Coronary artery (tissue), 2 donors: ENCODE measurements around the gene TMEM212.
A peak's percentile ranks its signal among the peaks of the same experiment; 100 is the strongest.

Experiments
- DNase-seq: peaks from one replicate; pipeline ENCODE4 v3.0.0-alpha.2; 2017; ENCODE audit warnings: low spot score
- H3K27ac ChIP-seq, 2 donors: fragments of 200-600 bp; sonication (generic); one replicate each; pipeline ENCODE4 v1.5.1; 2016 to 2019
- H3K4me3 ChIP-seq: fragments of 200-600 bp; sonication (generic); 2 replicates; pipeline ENCODE4 v1.5.1; 2016; ENCODE audit warnings: mild to moderate bottlenecking, moderate library complexity
- TF ChIP-seq, protein P1 (sequence below): fragments of 200-600 bp; sonication (generic); IDR thresholded peaks from one replicate; pipeline ENCODE4 v1.5.1; 2019; ENCODE audit warnings: antibody characterized with exemption

Gene TMEM212

DNA sequence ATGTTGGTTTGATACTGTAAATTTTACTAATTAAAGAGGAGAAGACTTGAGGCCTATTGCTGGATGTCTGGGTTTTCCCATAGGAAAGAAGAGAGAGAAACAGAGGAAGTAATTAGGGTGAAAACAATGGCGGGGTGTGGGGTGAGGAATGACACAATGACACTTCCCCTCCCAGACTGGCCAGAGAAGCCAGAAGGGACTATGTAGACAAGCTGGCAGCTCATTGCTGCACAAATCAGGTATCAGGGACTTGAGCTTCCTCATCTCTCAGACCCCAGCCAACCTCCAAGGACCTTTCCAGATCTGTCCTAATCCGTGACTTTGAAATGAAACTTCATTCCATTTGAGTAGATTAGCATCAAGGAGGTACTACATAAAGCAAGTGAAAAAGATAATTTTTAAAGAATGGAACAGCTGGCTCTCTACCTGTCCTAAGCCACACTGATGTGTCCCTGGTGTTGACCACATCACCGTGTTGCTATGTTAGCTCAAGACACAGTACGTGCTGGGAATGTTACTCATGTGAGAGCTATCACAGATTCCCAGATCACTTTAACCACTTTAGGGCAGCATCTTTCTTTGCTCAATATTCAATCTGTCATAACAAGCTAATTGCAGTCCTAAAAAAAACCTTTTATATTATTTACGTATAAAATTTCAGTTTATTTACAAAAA is 22.2 kb downstream of the TMEM212 start:
- H3K4me3 ChIP-seq = no peak overlapping the region
- no peak overlapping the region for H3K27ac ChIP-seq
- TF ChIP-seq, protein P1, sequence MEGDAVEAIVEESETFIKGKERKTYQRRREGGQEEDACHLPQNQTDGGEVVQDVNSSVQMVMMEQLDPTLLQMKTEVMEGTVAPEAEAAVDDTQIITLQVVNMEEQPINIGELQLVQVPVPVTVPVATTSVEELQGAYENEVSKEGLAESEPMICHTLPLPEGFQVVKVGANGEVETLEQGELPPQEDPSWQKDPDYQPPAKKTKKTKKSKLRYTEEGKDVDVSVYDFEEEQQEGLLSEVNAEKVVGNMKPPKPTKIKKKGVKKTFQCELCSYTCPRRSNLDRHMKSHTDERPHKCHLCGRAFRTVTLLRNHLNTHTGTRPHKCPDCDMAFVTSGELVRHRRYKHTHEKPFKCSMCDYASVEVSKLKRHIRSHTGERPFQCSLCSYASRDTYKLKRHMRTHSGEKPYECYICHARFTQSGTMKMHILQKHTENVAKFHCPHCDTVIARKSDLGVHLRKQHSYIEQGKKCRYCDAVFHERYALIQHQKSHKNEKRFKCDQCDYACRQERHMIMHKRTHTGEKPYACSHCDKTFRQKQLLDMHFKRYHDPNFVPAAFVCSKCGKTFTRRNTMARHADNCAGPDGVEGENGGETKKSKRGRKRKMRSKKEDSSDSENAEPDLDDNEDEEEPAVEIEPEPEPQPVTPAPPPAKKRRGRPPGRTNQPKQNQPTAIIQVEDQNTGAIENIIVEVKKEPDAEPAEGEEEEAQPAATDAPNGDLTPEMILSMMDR = no peak
- no peak for DNase-seq

DNA sequence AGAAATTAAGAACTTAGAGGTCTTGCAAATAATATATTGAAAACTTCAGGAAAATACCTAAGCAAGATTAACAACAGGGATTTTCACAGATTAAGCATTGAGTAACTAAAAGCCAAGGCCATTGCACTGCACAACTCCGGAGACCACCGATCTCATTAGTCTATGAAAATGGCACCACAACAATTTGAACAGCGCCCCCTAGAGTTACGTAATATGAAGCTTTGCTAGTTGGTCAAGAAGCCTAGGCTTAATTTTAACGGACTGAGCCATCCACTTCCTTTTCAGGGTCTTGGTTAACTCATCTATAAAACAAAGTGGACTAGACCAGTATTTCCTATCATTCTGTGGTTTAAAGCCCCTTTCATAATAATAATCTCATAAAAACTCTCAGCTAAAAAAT is 24.8 kb downstream of the TMEM212 start:
- no peak overlapping the region for H3K4me3 ChIP-seq
- DNase-seq = no peak

GRCh38 chr3:171871392-171872274 is 28.5 kb downstream of the TMEM212 start:
- Histone ChIP-seq H3K4me3 (no peak overlapping the region), H3K27ac (no peak overlapping the region)
- DNase-seq = no peak
- TF ChIP-seq, protein P1 = no peak

More for the DNA sequence above, 24.8 kb downstream of the TMEM212 start:
- TF ChIP-seq, protein P1 = no peak
- no peak overlapping the region for H3K27ac ChIP-seq

DNA sequence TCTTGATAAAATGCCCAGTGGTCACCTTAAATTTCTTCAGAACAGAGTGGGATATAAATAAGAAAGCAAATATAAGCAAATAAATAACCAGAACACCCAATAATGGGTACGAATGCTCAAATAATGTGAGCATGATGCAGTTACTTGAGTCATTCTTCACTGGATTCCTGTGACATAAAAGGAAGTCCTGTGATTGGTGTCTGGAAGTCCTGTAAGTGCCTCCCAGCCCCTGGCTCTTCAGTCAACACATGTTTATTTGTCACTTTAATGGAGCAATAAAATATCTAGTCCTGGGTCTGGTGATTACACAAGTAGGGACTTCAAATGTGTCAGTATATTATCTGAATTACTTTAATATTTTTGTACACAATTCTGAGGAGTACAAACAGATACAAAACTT is 30.4 kb downstream of the TMEM212 start:
- no peak overlapping the region for H3K4me3 ChIP-seq
- peak overlapping the region; percentile 60 to 73 for H3K27ac ChIP-seq
- TF ChIP-seq, protein P1 = no peak
- DNase-seq = no peak

- no peak for DNase-seq
- no peak overlapping the region for H3K4me3 ChIP-seq
- TF ChIP-seq, protein P1 = no peak
- H3K27ac ChIP-seq = peak overlapping the region; percentile 60 to 73
These were observed 31.1 kb downstream of the TMEM212 start for GRCh38 chr3:171874251-171874681.

- TF ChIP-seq, protein P1 = no peak
- H3K4me3 ChIP-seq = no peak overlapping the region
- no peak for DNase-seq
- peak overlapping the region; percentile 60 to 73 for H3K27ac ChIP-seq
These were observed 31.7 kb downstream of the TMEM212 start for GRCh38 chr3:171874879-171875278.
